Testis (tissue), 2 donors: ENCODE data around the gene SVIL.

Experiments used
- POLR2A ChIP-seq: fragments of 450-650 bp; IDR thresholded peaks from one replicate; pipeline ENCODE4 v1.6.1; 2017; ENCODE audit warnings: antibody characterized with exemption, mild to moderate bottlenecking, moderate library complexity
- TF ChIP-seq, protein P1 (sequence below), 3 experiments: fragments of 450-650 bp in 2 of 3; fragments of 200-600 bp in 1 of 3; sonication (generic) in 1 of 3; IDR thresholded peaks; one replicate each; pipeline ENCODE4 v1.5.1; 2016 to 2019; ENCODE audit warnings: antibody characterized with exemption in 3 of 3, mild to moderate bottlenecking in 2 of 3, moderate library complexity in 1 of 3

DNA sequence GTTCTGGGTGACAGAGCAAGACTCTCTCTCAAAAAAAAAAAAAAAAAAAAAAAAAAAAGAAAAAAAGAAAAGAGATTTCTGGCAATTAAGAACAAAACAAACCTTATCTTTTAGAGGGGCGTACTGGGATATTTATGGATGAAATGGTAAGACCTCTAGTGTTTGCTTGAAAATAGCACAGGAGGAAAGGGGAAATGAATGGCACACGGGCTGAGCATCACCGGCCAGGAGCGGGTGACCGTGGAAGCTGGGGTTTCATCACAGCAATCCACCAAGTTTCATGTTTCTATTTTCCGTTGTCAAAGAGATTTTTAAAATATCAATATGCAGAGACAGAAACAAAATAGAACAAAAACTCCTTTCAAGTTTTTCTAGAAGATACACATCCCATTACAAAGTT is 105.6 kb downstream of the SVIL start:
- TF ChIP-seq, protein P1, sequence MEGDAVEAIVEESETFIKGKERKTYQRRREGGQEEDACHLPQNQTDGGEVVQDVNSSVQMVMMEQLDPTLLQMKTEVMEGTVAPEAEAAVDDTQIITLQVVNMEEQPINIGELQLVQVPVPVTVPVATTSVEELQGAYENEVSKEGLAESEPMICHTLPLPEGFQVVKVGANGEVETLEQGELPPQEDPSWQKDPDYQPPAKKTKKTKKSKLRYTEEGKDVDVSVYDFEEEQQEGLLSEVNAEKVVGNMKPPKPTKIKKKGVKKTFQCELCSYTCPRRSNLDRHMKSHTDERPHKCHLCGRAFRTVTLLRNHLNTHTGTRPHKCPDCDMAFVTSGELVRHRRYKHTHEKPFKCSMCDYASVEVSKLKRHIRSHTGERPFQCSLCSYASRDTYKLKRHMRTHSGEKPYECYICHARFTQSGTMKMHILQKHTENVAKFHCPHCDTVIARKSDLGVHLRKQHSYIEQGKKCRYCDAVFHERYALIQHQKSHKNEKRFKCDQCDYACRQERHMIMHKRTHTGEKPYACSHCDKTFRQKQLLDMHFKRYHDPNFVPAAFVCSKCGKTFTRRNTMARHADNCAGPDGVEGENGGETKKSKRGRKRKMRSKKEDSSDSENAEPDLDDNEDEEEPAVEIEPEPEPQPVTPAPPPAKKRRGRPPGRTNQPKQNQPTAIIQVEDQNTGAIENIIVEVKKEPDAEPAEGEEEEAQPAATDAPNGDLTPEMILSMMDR (IDR thresholded peaks at IDR 0.05), result no peak
- TF ChIP-seq POLR2A, result no peak
